ENCODE results near the gene MAPK11.

GRCh38 chr22:50251477-50252081 lies 18.6 kb downstream of the MAPK11 start:
- TF ChIP-seq FOXK2 (IDR thresholded peaks at IDR 0.05) (no peak), SP1 (IDR thresholded peaks at IDR 0.05) (no peak), NFRKB (IDR thresholded peaks at IDR 0.05) (no peak), ELF4 (IDR thresholded peaks at IDR 0.05) (no peak), FOXA1 (IDR thresholded peaks at IDR 0.05) (no peak), TARDBP (IDR thresholded peaks at IDR 0.05) (no peak), SUZ12 (IDR thresholded peaks at IDR 0.05) (no peak), ZNF384 (IDR thresholded peaks at IDR 0.05) (no peak), ARNT (IDR thresholded peaks at IDR 0.05) (no peak), BHLHE40 (IDR thresholded peaks at IDR 0.05; ENCODE audit: borderline replicate concordance) (no peak)

Measured in HEK293T (cell line).